K562 (cell line): ENCODE data around the gene CDH12.

Experiments used
- CREB3 ChIP-seq: fragments of 450-650 bp; conservative IDR thresholded peaks from 2 replicates; pipeline ENCODE4 v1.6.1; 2016; ENCODE audit warnings: missing genetic modification characterization, low read depth, mild to moderate bottlenecking, missing compliant biosample characterization, moderate library complexity
- EP300 ChIP-seq: IDR thresholded peaks from 2 replicates; pipeline ENCODE4 v1.6.1; 2012; ENCODE audit warnings: low read length, improper control_type of control experiment
- ESRRB ChIP-seq: fragments of 250-450 bp; sonication (Bioruptor Pico); IDR thresholded peaks from 2 replicates; pipeline ENCODE4 v1.5.0; 2020; ENCODE audit warnings: mild to moderate bottlenecking, moderate library complexity, borderline replicate concordance
- POLR2AphosphoS5 ChIP-seq: IDR thresholded peaks from 2 replicates; pipeline ENCODE4 v1.6.1; 2011; ENCODE audit warnings: mild to moderate bottlenecking, low read depth, low read length, moderate library complexity; ENCODE audit not compliant: control insufficient read depth, insufficient read depth
- YY1 ChIP-seq, 3 experiments: IDR thresholded peaks; 2 replicates each; pipeline ENCODE4 v1.6.1; 2011; ENCODE audit warnings: low read length in 2 of 3, mild to moderate bottlenecking in 2 of 3, moderate library complexity in 2 of 3, borderline replicate concordance in 1 of 3, control low read depth in 1 of 3, low read depth in 1 of 3; ENCODE audit not compliant: insufficient read depth in 3 of 3, insufficient replicate concordance in 2 of 3, control insufficient read depth in 1 of 3, insufficient read length in 1 of 3; ENCODE audit errors: extremely low read depth in 1 of 3
- ZNF75A ChIP-seq: fragments of 450-650 bp; formaldehyde crosslinking; IDR thresholded peaks from 2 replicates; pipeline ENCODE4 v1.4.0; 2020; ENCODE audit warnings: mild to moderate bottlenecking

- no peak for TF ChIP-seq CREB3 (tag)
- no peak for TF ChIP-seq EP300
- TF ChIP-seq ESRRB (CRISPR knock-in tag) = no peak
- TF ChIP-seq YY1 (IDR thresholded peaks at IDR 0.05; ENCODE audit: borderline replicate concordance in 1 of 3, control insufficient read depth in 1 of 3, extremely low read depth in 1 of 3, insufficient read depth in 3 of 3, insufficient read length in 1 of 3, insufficient replicate concordance in 2 of 3, low read depth in 1 of 3, low read length in 2 of 3) = no peak
- no peak for TF ChIP-seq ZNF75A
- no peak for TF ChIP-seq POLR2AphosphoS5
Measured at GRCh38 chr5:22023784-22024183, 829.4 kb downstream of the CDH12 start.
